SK-N-SH (cell line): Measurements from ENCODE around the gene SHISA3. TPM values are rescaled to one million over a fixed set of nuclear protein-coding genes. Genes with fewer than 3 reads are reported as not detected.

Experiments
- CTCF ChIA-PET: fragments of 300-600, 350-600 bp; formaldehyde crosslinking; extraction: SDS; loops from one replicate; lab custom pipeline; 2021; lab: Yijun Ruan, JAX
- POLR2A ChIA-PET: fragments of 350-600 bp; sonication (Branson Sonifier 250); formaldehyde crosslinking; extraction: SDS; loops from one replicate; lab custom pipeline; 2020; ENCODE audit warnings: antibody characterized with exemption, inconsistent platforms; lab: Yijun Ruan, JAX
- DNase-seq: peaks from one replicate; pipeline ENCODE4 v3.0.0; 2012
- H2AFZ ChIP-seq: fragments of 200-600 bp; sonication (generic); 2 replicates; pipeline ENCODE4 v1.8.1; 2016; ENCODE audit warnings: antibody characterized with exemption, mild to moderate bottlenecking, low read depth
- H3F3A ChIP-seq: fragments of 200-600 bp; sonication (generic); replicated peaks from 2 replicates; pipeline ENCODE3; 2016; ENCODE audit warnings: antibody characterized with exemption, mild to moderate bottlenecking; ENCODE audit not compliant: insufficient read depth
- H3K27ac ChIP-seq, 2 experiments: fragments of 200-500 bp in 1 of 2; fragments of 200-600 bp in 1 of 2; sonication (Bioruptor generic) in 1 of 2; sonication (generic), shearing (Covaris generic) in 1 of 2; 2 replicates each; pipeline versions ENCODE4 v1.5.1 to v1.6.1; 2014 to 2016; ENCODE audit warnings: low read depth in 2 of 2, inconsistent platforms in 1 of 2, low read length in 1 of 2, mild to moderate bottlenecking in 1 of 2, mixed read lengths in 1 of 2
- H3K27me3 ChIP-seq: fragments of 200-600 bp; sonication (generic), shearing (Covaris generic); 2 replicates; pipeline ENCODE4 v1.6.1; 2016; ENCODE audit warnings: mixed run types; ENCODE audit not compliant: insufficient read depth
- H3K36me3 ChIP-seq, 2 experiments: fragments of 200-500 bp in 1 of 2; fragments of 200-600 bp in 1 of 2; sonication (Bioruptor generic) in 1 of 2; sonication (generic) in 1 of 2; replicated peaks in 1 of 2; 2 replicates each; pipeline versions ENCODE3 to v1.5.1; 2014 to 2016; ENCODE audit warnings: low read length in 1 of 2, mild to moderate bottlenecking in 1 of 2; ENCODE audit not compliant: insufficient read depth in 2 of 2, control insufficient read depth in 1 of 2
- H3K4me1 ChIP-seq, 2 experiments: fragments of 200-500 bp in 1 of 2; fragments of 200-600 bp in 1 of 2; sonication (Bioruptor generic) in 1 of 2; sonication (generic), shearing (Covaris generic) in 1 of 2; 2 replicates each; pipeline versions ENCODE4 v1.5.1 to v1.6.1; 2014 to 2016; ENCODE audit warnings: low read depth in 1 of 2, low read length in 1 of 2, mixed run types in 1 of 2; ENCODE audit not compliant: insufficient read depth in 2 of 2, control insufficient read depth in 1 of 2
- H3K4me2 ChIP-seq: fragments of 200-600 bp; sonication (generic), shearing (Covaris generic); 2 replicates; pipeline ENCODE4 v1.6.1; 2017; ENCODE audit warnings: mixed run types
- H3K4me3 ChIP-seq, 2 experiments: fragments of 200-500 bp in 1 of 2; fragments of 200-600 bp in 1 of 2; sonication (Bioruptor generic) in 1 of 2; sonication (generic), shearing (Covaris generic) in 1 of 2; 2 replicates each; pipeline versions ENCODE4 v1.5.1 to v1.8.1; 2014 to 2016; ENCODE audit warnings: low read depth in 2 of 2, inconsistent platforms in 1 of 2, low read length in 1 of 2, mild to moderate bottlenecking in 1 of 2, mixed read lengths in 1 of 2, moderate library complexity in 1 of 2
- H3K79me2 ChIP-seq: fragments of 200-600 bp; sonication (generic); 2 replicates; pipeline ENCODE4 v1.8.1; 2017; ENCODE audit warnings: mild to moderate bottlenecking; ENCODE audit not compliant: insufficient read depth
- H3K9ac ChIP-seq: fragments of 200-600 bp; sonication (generic); 2 replicates; pipeline ENCODE4 v1.6.1; 2017; ENCODE audit warnings: mixed run types
- H3K9me2 ChIP-seq: fragments of 200-600 bp; sonication (generic); 2 replicates; pipeline ENCODE4 v1.6.1; 2017; ENCODE audit warnings: mixed run types
- H3K9me3 ChIP-seq: fragments of 200-600 bp; sonication (generic); 2 replicates; pipeline ENCODE4 v1.6.1; 2017; ENCODE audit warnings: mixed run types, mild to moderate bottlenecking, moderate library complexity
- H4K20me1 ChIP-seq: fragments of 200-600 bp; sonication (generic); 2 replicates; pipeline ENCODE4 v1.6.1; 2017; ENCODE audit warnings: mild to moderate bottlenecking, mixed run types; ENCODE audit not compliant: insufficient read depth
- CHD2 ChIP-seq: fragments of 150-350 bp; IDR thresholded peaks from 2 replicates; pipeline ENCODE4 v1.6.1; 2018; ENCODE audit warnings: low read length; ENCODE audit not compliant: partially characterized antibody
- EP300 ChIP-seq, 2 experiments: IDR thresholded peaks; 2 replicates each; pipeline versions ENCODE4 v1.4.0 to v1.6.1; 2012; ENCODE audit warnings: borderline replicate concordance in 1 of 2, low read depth in 1 of 2, low read length in 1 of 2
- FOXJ3 ChIP-seq: sonication (generic); formaldehyde crosslinking; IDR thresholded peaks from 2 replicates; pipeline ENCODE4 v1.5.1; 2020; ENCODE audit warnings: mild to moderate bottlenecking, missing genetic modification reagents
- GABPA ChIP-seq: IDR thresholded peaks from 2 replicates; pipeline ENCODE4 v1.4.0; 2012; ENCODE audit warnings: low read depth, mild to moderate bottlenecking
- GATA2 ChIP-seq: sonication (generic); formaldehyde crosslinking; IDR thresholded peaks from 2 replicates; pipeline ENCODE4 v1.5.0; 2020; ENCODE audit warnings: mild to moderate bottlenecking, missing genetic modification reagents
- JUND ChIP-seq: IDR thresholded peaks from 2 replicates; pipeline ENCODE4 v1.4.0; 2012
- MEF2A ChIP-seq: IDR thresholded peaks from 2 replicates; pipeline ENCODE4 v1.4.0; 2012; ENCODE audit warnings: low read depth, borderline replicate concordance
- MXI1 ChIP-seq: IDR thresholded peaks from 2 replicates; pipeline ENCODE4 v1.6.1; 2012; ENCODE audit warnings: mild to moderate bottlenecking, low read depth, low read length, improper control_type of control experiment
- NFIC ChIP-seq: IDR thresholded peaks from 2 replicates; pipeline ENCODE4 v1.4.0; 2012; ENCODE audit warnings: borderline replicate concordance
- NRF1 ChIP-seq: IDR thresholded peaks from 2 replicates; pipeline ENCODE4 v1.6.1; 2012; ENCODE audit warnings: low read depth, mild to moderate bottlenecking, low read length
- RAD21 ChIP-seq: IDR thresholded peaks from 2 replicates; pipeline ENCODE4 v1.6.1; 2012; ENCODE audit warnings: mild to moderate bottlenecking, low read length
- REST ChIP-seq: IDR thresholded peaks from 2 replicates; pipeline ENCODE4 v1.6.1; 2012; ENCODE audit warnings: mild to moderate bottlenecking, low read depth, low read length, moderate library complexity
- RXRA ChIP-seq: IDR thresholded peaks from 2 replicates; pipeline ENCODE4 v1.4.0; 2012; ENCODE audit warnings: low read depth, mild to moderate bottlenecking, borderline replicate concordance
- SIN3A ChIP-seq: IDR thresholded peaks from 2 replicates; pipeline ENCODE4 v1.6.1; 2012; ENCODE audit warnings: low read depth, mild to moderate bottlenecking, low read length, moderate library complexity, borderline replicate concordance
- SMC3 ChIP-seq: IDR thresholded peaks from 2 replicates; pipeline ENCODE4 v1.6.1; 2012; ENCODE audit warnings: low read depth, low read length, improper control_type of control experiment
- TEAD4 ChIP-seq: IDR thresholded peaks from 2 replicates; pipeline ENCODE4 v1.4.0; 2012; ENCODE audit warnings: mild to moderate bottlenecking, borderline replicate concordance; ENCODE audit not compliant: insufficient read depth
- YY1 ChIP-seq: IDR thresholded peaks from 2 replicates; pipeline ENCODE4 v1.4.0; 2012; ENCODE audit warnings: low read depth, mild to moderate bottlenecking
- ZBTB33 ChIP-seq: IDR thresholded peaks from 2 replicates; pipeline ENCODE4 v1.4.0; 2012; ENCODE audit warnings: low read depth, borderline replicate concordance
- WGBS: methylation state at CpG from one replicate; pipeline ENCODE4 v1.1.6; 2017; ENCODE audit warnings: low lambda C conversion rate; 5-methylcytosine and 5-hydroxymethylcytosine counted together
- polyA plus RNA-seq, 3 experiments: library from polyadenylated mRNA; depleted of rRNA; stranded (reverse); fragments of >200 nt; gene quantifications; 2 replicates each; pipeline ENCODE4 v1.2.3, GENCODE V29; 2012

Gene SHISA3
- polyA plus RNA-seq, 1 of the 3 experiments (the other 2 are of a cell fraction) = 1.1 TPM

- Histone ChIP-seq H3K4me1 (no peaks in the 10 kb centered on the region; a peak in 1 of 4 replicates), H4K20me1 (no peaks in the 10 kb centered on the region), H3K9me3 (no peaks in the 10 kb centered on the region), H3K4me2 (no peak overlapping the region), H3K27me3 (no peaks in the 10 kb centered on the region), H3K79me2 (no peaks in the 10 kb centered on the region), H3K4me3 (no peak overlapping the region), H3K27ac (no peak overlapping the region), H3K9ac (no peak overlapping the region), H3K9me2 (no peaks in the 10 kb centered on the region), H2AFZ (no peak overlapping the region), H3K36me3 (no peaks in the 10 kb centered on the region), H3F3A (no peaks in the 10 kb centered on the region)
- 90% methylated on average over 18 of the region's 19 CpGs for WGBS
- TF ChIP-seq ZBTB33 (no peak), YY1 (no peak), MXI1 (no peak), JUND (no peak), NRF1 (no peak), RAD21 (no peak), GATA2 (no peak), FOXJ3 (CRISPR knock-in tag) (no peak), MEF2A (no peak), GABPA (no peak), SMC3 (no peak), CHD2 (no peak), REST (no peak), RXRA (no peak), TEAD4 (no peak), EP300 (IDR thresholded peaks at IDR 0.05; ENCODE audit: borderline replicate concordance in 1 of 2, low read depth in 1 of 2, low read length in 1 of 2) (no peak), NFIC (no peak), SIN3A (no peak)
- ChIA-PET CTCF (no interaction called here), POLR2A (no interaction called here)
- DNase-seq = no peak
These were observed 28.1 kb downstream of the SHISA3 start for GRCh38 chr4:42425146-42426065.
